Erythroblast (primary cell): ENCODE results near the gene IQSEC2.

Source experiments
- GATA1 ChIP-seq: IDR thresholded peaks from 2 replicates; pipeline ENCODE4 v1.6.1; 2011; ENCODE audit warnings: low read depth, mild to moderate bottlenecking, control low read depth, low read length, moderate library complexity
- POLR2A ChIP-seq: IDR thresholded peaks from 2 replicates; pipeline ENCODE4 v1.6.1; 2011; ENCODE audit warnings: mild to moderate bottlenecking, low read length

DNA sequence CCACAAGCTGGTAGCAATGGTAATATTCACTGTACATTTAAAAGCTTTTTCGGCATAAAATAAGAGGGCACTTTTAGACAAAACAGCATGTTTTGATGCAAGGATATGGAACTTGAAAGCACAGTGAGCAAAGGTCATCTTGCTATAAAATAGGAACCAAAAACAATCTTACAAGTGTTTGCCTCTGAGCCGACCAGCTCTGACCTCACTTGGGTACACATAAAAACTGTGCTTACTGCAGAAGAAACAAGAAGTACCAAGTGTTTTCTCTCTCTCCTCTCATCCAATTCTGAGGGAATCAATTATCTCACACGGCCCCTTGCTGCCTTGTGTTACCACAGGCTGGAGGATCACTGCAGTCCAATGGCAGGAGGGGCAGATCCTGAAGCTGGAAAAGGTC, 4.8 kb upstream of the IQSEC2 start:
- TF ChIP-seq POLR2A (no peak), GATA1 (no peak)
